Hepatic stellate cell (primary cell): ENCODE results near the gene PCDH19.
"Not testable (repeated sequence)": the region's sequence is repeated elsewhere in the genome, so short reads cannot be mapped to it uniquely, and the experiment has no call there.

ENCODE experiments used
- DNase-seq: peaks from one replicate; pipeline ENCODE4 v3.0.0; 2011; ENCODE audit warnings: low spot score

PCDH19 gene

GRCh38 chrX:100409610-100410590 lies at the start of gene PCDH19:
Gene PCDH19, minus strand, starts transcription at chrX:100410273. Its CDS starts 1,676 bp downstream, at chrX:100408597.
- DNase-seq = peak; percentile 55

GRCh38 chrX:100449696-100450608 lies 39.9 kb upstream of the PCDH19 start:
- DNase-seq = no peak

GRCh38 chrX:100447655-100448397 lies 37.8 kb upstream of the PCDH19 start:
- DNase-seq = peak; percentile 42

- DNase-seq = no peak
Observed at GRCh38 chrX:100445593-100445992, 35.5 kb upstream of the PCDH19 start.

GRCh38 chrX:100441321-100441720 lies 31.2 kb upstream of the PCDH19 start:
- DNase-seq = not testable (repeated sequence)

GRCh38 chrX:100440006-100440405 lies 29.9 kb upstream of the PCDH19 start:
- no peak for DNase-seq

GRCh38 chrX:100435726-100436125 lies 25.7 kb upstream of the PCDH19 start:
- no peak for DNase-seq

GRCh38 chrX:100424012-100424411 lies 13.9 kb upstream of the PCDH19 start:
- no peak for DNase-seq

GRCh38 chrX:100418556-100418955 lies 8.5 kb upstream of the PCDH19 start:
- DNase-seq = no peak

GRCh38 chrX:100417681-100418080 lies 7.6 kb upstream of the PCDH19 start:
- DNase-seq = no peak

GRCh38 chrX:100413229-100413628 lies 3.2 kb upstream of the PCDH19 start:
- peak; percentile 63 for DNase-seq

GRCh38 chrX:100411802-100412715 lies 2.0 kb upstream of the PCDH19 start:
- DNase-seq = no peak

GRCh38 chrX:100410901-100411801 lies 1.1 kb upstream of the PCDH19 start:
- DNase-seq = no peak

- no peak for DNase-seq
Observed at GRCh38 chrX:100408713-100409609, 1.1 kb downstream of the PCDH19 start.

GRCh38 chrX:100407784-100408712 lies 2.0 kb downstream of the PCDH19 start:
- DNase-seq = no peak

- DNase-seq = no peak
Observed at GRCh38 chrX:100407147-100407783, 2.8 kb downstream of the PCDH19 start.

GRCh38 chrX:100405424-100405823 lies 4.6 kb downstream of the PCDH19 start:
- no peak for DNase-seq
